Endothelial cell of umbilical vein (primary cell): Measurements from ENCODE around the gene MARCHF9. TPM values are rescaled to one million over a fixed set of nuclear protein-coding genes. Genes with fewer than 3 reads are reported as not detected.

Experiments used
- BruUV-seq: library from RNA; stranded (reverse); fragments of 400-500 nt; replicated peaks from 2 replicates; lab custom pipeline; 2021; lab: Mats Ljungman, UMichigan
- CTCF ChIA-PET: fragments of 300-600, 350-600 bp; sonication (Branson Sonifier 250); formaldehyde crosslinking; loops from one replicate; lab custom pipeline; 2021; ENCODE audit warnings: antibody characterized with exemption, inconsistent platforms; lab: Charles Lee
- POLR2A ChIA-PET: fragments of 300-600, 350-600 bp; sonication (Branson Sonifier 250); formaldehyde crosslinking; loops from one replicate; lab custom pipeline; 2021; ENCODE audit warnings: antibody characterized with exemption, inconsistent platforms; lab: Charles Lee
- DNase-seq: peaks from one replicate; pipeline ENCODE4 v3.0.0-alpha.2; 2011; ENCODE audit warnings: low read depth, low spot score
- FAIRE-seq: peaks from 2 replicates; lab custom pipeline; 2011; peaks lifted over from hg19 to GRCh38; lab: Jason Lieb, UNC
- H2AFZ ChIP-seq: 2 replicates; pipeline ENCODE4 v1.6.0; 2012; ENCODE audit warnings: low read depth, low read length, control low read depth, inconsistent platforms
- H3K27ac ChIP-seq: 2 replicates; pipeline ENCODE4 v1.5.1; 2011; ENCODE audit warnings: low read depth, mild to moderate bottlenecking, control low read depth, low read length, moderate library complexity; ENCODE audit not compliant: insufficient read depth
- H3K27me3 ChIP-seq, 2 experiments: 2 replicates each; pipeline versions ENCODE4 v1.6.0 to v1.6.1; 2011; ENCODE audit warnings: low read length in 2 of 2, mixed read lengths in 1 of 2; ENCODE audit not compliant: control insufficient read depth in 2 of 2, insufficient read depth in 2 of 2
- H3K36me3 ChIP-seq, 2 experiments: 2 replicates in 1 of 2; 3 replicates in 1 of 2; pipeline ENCODE4 v1.5.1; 2011; ENCODE audit warnings: low read length in 2 of 2, mild to moderate bottlenecking in 1 of 2, moderate library complexity in 1 of 2; ENCODE audit not compliant: control insufficient read depth in 2 of 2, insufficient read depth in 2 of 2; ENCODE audit errors: extremely low read depth in 1 of 2
- H3K4me1 ChIP-seq: 3 replicates; pipeline ENCODE4 v1.5.1; 2011; ENCODE audit warnings: mild to moderate bottlenecking, low read length; ENCODE audit not compliant: control insufficient read depth, insufficient read depth; ENCODE audit errors: extremely low read depth
- H3K4me2 ChIP-seq: 2 replicates; pipeline ENCODE4 v1.6.1; 2011; ENCODE audit warnings: low read length, control low read depth, mixed read lengths; ENCODE audit not compliant: insufficient read depth
- H3K4me3 ChIP-seq, 3 experiments: fragments of 200-600 bp in 1 of 3; sonication (generic), shearing (Covaris generic) in 1 of 3; replicated peaks in 1 of 3; 2 replicates each; pipeline ENCODE4 v1.5.1; 2011 to 2016; ENCODE audit warnings: control low read depth in 3 of 3, low read length in 3 of 3, mild to moderate bottlenecking in 2 of 3, inconsistent platforms in 1 of 3, low read depth in 1 of 3, moderate library complexity in 1 of 3; ENCODE audit not compliant: insufficient read depth in 1 of 3
- H3K79me2 ChIP-seq: 2 replicates; pipeline ENCODE4 v1.6.0; 2012; ENCODE audit warnings: low read length, inconsistent platforms; ENCODE audit not compliant: control insufficient read depth, insufficient read depth
- H3K9ac ChIP-seq: replicated peaks from 2 replicates; pipeline ENCODE3; 2011; ENCODE audit warnings: low read length, control low read depth; ENCODE audit not compliant: insufficient read depth; ENCODE audit errors: extremely low read depth
- H3K9me1 ChIP-seq: replicated peaks from 3 replicates; pipeline ENCODE4 v1.6.0; 2011; ENCODE audit warnings: mild to moderate bottlenecking, low read length; ENCODE audit not compliant: control insufficient read depth, insufficient read depth; ENCODE audit errors: extremely low read depth
- H3K9me3 ChIP-seq: replicated peaks from 2 replicates; pipeline ENCODE4 v1.5.1; 2012; ENCODE audit warnings: low read length, inconsistent platforms; ENCODE audit not compliant: control insufficient read depth, insufficient read depth
- H4K20me1 ChIP-seq: replicated peaks from 2 replicates; pipeline ENCODE3; 2011; ENCODE audit warnings: mild to moderate bottlenecking, low read length; ENCODE audit not compliant: control insufficient read depth, insufficient read depth; ENCODE audit errors: extremely low read depth
- EZH2 ChIP-seq: IDR thresholded peaks from 2 replicates; pipeline ENCODE4 v1.6.1; 2012; ENCODE audit warnings: borderline replicate concordance, low read depth, mild to moderate bottlenecking, moderate library complexity, low read length, inconsistent platforms; ENCODE audit not compliant: severe bottlenecking
- FOS ChIP-seq: IDR thresholded peaks from 2 replicates; pipeline ENCODE4 v1.6.1; 2011; ENCODE audit warnings: mild to moderate bottlenecking, low read length, moderate library complexity, borderline replicate concordance; ENCODE audit not compliant: insufficient read depth
- GATA2 ChIP-seq: IDR thresholded peaks from 2 replicates; pipeline ENCODE4 v1.7.0; 2011; ENCODE audit warnings: low read depth, mild to moderate bottlenecking, moderate library complexity, mixed read lengths, low read length; ENCODE audit not compliant: insufficient read length, insufficient read depth
- JUN ChIP-seq: IDR thresholded peaks from 2 replicates; pipeline ENCODE4 v1.6.1; 2011; ENCODE audit warnings: borderline replicate concordance, low read depth; ENCODE audit not compliant: insufficient read length, insufficient read depth
- MYC ChIP-seq: IDR thresholded peaks from one replicate; pipeline ENCODE4 v1.6.1; 2011; ENCODE audit warnings: mild to moderate bottlenecking, low read depth, low read length
- POLR2A ChIP-seq: IDR thresholded peaks from 2 replicates; pipeline ENCODE4 v1.6.1; 2012; ENCODE audit warnings: low read depth, mild to moderate bottlenecking, control low read depth, low read length
- POLR2AphosphoS5 ChIP-seq: IDR thresholded peaks from 2 replicates; pipeline ENCODE4 v1.6.1; 2012; ENCODE audit warnings: low read depth, mild to moderate bottlenecking, control low read depth, low read length, moderate library complexity; ENCODE audit not compliant: insufficient read depth
- dilution Hi-C: fragments of 300-500 bp; cut with MboI; formaldehyde crosslinking; loops from one replicate; pipeline ENCODE4 v1.15.0; 2019; ENCODE audit warnings: low sequenced_read_pairs; ENCODE audit not compliant: extremely low pct_ligation_motif_present
- intact Hi-C: fragments of 100-400 bp; cut with micrococcal nuclease; formaldehyde crosslinking; loops from one replicate; pipeline ENCODE4 v1.10.0; 2022
- polyA plus RNA-seq, 4 experiments: library from polyadenylated mRNA; depleted of rRNA in 3 of 4; stranded (reverse) in 3 of 4; unstranded in 1 of 4; fragments of >200 nt; gene quantifications; 2 replicates each; pipeline versions ENCODE4 v1.2.1 to v1.2.3, GENCODE V29; 2011 to 2012; ENCODE audit warnings: missing spikeins in 1 of 4
- total RNA-seq: library from RNA; stranded (reverse); gene quantifications from 2 replicates; pipeline ENCODE4 v1.2.3, GENCODE V29; 2021
- TF ChIP-seq, protein P1 (sequence below), 2 donors: IDR thresholded peaks; 1 replicate in 1 of 2; 2 replicates in 1 of 2; pipeline ENCODE4 v1.5.1; 2011; ENCODE audit warnings: low read length in 2 of 2, mild to moderate bottlenecking in 2 of 2, moderate library complexity in 2 of 2, control low read depth in 1 of 2, inconsistent platforms in 1 of 2, low read depth in 1 of 2; ENCODE audit not compliant: insufficient read depth in 1 of 2; ENCODE audit errors: extremely low read depth in 1 of 2
- TF ChIP-seq, protein P2 (sequence below): IDR thresholded peaks from 2 replicates; pipeline ENCODE4 v1.6.1; 2011; ENCODE audit not compliant: insufficient read depth, insufficient read length

The MARCHF9 gene
- total and polyA plus RNA-seq, 2 donors (not counting 3 experiments of a cell fraction or from before 2014, with no cell fraction given): 4.6 to 4.8 TPM

DNA sequence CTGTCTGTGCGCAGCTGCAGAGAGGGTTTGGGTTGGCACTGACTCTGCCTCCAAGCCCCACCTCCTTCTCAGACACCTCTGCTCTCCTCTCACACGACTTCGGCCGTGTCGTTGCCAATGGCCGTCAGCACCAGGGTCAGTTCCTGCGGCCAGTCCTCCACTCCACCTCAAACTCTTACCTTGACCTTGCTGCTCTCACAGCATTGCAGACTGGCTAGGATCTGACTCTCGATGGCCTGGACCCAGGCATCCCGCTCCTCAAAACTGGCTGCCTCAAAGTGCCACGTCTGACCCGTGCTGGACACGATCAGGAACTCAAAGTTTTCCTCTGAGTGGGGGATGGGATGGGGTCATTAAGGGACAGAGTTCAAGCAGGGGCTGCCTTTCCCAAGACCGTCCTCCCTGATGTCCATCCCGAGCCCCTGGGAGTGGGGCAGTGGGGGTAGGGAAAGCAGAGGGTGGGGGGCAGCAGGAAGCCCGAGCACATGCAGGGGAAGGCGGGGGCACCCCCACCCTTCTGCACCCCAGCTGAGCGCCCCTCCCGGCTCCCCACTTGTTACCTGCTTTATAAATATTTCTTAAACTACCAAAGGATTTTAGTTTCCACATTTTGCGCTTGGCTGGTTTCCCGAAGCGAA lies 27.0 kb upstream of the MARCHF9 start:
- ChIA-PET POLR2A (no interaction called here), CTCF (interaction anchor here (2.3 to 4.6 kb wide), 2 partner anchors 9 to 14 kb away, joined by 9 to 48 read pairs; partner anchors contain the start of gene AGAP2)
- Histone ChIP-seq H3K36me3 (no peaks in the 10 kb centered on the region), H3K9me1 (no peaks in the 10 kb centered on the region), H3K9me3 (no peaks in the 10 kb centered on the region), H3K27ac (no peak overlapping the region), H3K4me2 (no peak overlapping the region), H4K20me1 (no peaks in the 10 kb centered on the region), H3K79me2 (no peaks in the 10 kb centered on the region), H3K4me3 (no peak overlapping the region), H3K4me1 (peaks cover 7% of the 10 kb centered on the region), H3K27me3 (peaks cover 7 to 21% of the 10 kb centered on the region in 2 experiments), H2AFZ (no peak overlapping the region), H3K9ac (no peak overlapping the region)
- TF ChIP-seq, protein P1, sequence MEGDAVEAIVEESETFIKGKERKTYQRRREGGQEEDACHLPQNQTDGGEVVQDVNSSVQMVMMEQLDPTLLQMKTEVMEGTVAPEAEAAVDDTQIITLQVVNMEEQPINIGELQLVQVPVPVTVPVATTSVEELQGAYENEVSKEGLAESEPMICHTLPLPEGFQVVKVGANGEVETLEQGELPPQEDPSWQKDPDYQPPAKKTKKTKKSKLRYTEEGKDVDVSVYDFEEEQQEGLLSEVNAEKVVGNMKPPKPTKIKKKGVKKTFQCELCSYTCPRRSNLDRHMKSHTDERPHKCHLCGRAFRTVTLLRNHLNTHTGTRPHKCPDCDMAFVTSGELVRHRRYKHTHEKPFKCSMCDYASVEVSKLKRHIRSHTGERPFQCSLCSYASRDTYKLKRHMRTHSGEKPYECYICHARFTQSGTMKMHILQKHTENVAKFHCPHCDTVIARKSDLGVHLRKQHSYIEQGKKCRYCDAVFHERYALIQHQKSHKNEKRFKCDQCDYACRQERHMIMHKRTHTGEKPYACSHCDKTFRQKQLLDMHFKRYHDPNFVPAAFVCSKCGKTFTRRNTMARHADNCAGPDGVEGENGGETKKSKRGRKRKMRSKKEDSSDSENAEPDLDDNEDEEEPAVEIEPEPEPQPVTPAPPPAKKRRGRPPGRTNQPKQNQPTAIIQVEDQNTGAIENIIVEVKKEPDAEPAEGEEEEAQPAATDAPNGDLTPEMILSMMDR (IDR thresholded peaks at IDR 0.05; ENCODE audit: extremely low read depth in 1 of 2, insufficient read depth in 1 of 2, low read depth in 1 of 2, low read length in 2 of 2): no peak
- TF ChIP-seq GATA2 (no peak), POLR2A (no peak), JUN (no peak), MYC (no peak), POLR2AphosphoS5 (no peak), EZH2 (no peak), FOS (no peak)
- TF ChIP-seq, protein P2, sequence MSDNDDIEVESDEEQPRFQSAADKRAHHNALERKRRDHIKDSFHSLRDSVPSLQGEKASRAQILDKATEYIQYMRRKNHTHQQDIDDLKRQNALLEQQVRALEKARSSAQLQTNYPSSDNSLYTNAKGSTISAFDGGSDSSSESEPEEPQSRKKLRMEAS: no peak
- dilution Hi-C loops (no loop called here), intact Hi-C loops (no loop called here)
- FAIRE-seq (no peak), DNase-seq (no peak)
- BruUV-seq: no TSS peak
